SKM-1 treated with dmso at 0.1 percent for 144 hours (cell line): ENCODE measurements around the gene NEURL3.
"Not testable (repeated sequence)": the region's sequence is repeated elsewhere in the genome, so short reads cannot be mapped to it uniquely, and the experiment has no call there.

ENCODE experiments used
- DNase-seq: peaks from one replicate; lab custom pipeline; 2025; ENCODE audit not compliant: unreplicated experiment; lab: John Stamatoyannopoulos, UW

NEURL3 gene

GRCh38 chr2:96505231-96505889, at the start of gene NEURL3:
NEURL3 (minus strand) TSS chr2:96505357; CDS start chr2:96505286, 71 bp downstream.
- DNase-seq = no peak

GRCh38 chr2:96554293-96555145, 49.4 kb upstream of the NEURL3 start:
- DNase-seq = peak; percentile 17

GRCh38 chr2:96553957-96554292, 48.8 kb upstream of the NEURL3 start:
- not testable (repeated sequence) for DNase-seq

GRCh38 chr2:96553176-96553956, 48.2 kb upstream of the NEURL3 start:
- no peak for DNase-seq

- no peak for DNase-seq
Measured at GRCh38 chr2:96552315-96553175, 47.4 kb upstream of the NEURL3 start.

- no peak for DNase-seq
Measured at GRCh38 chr2:96551605-96552314, 46.6 kb upstream of the NEURL3 start.

GRCh38 chr2:96550787-96551604, 45.8 kb upstream of the NEURL3 start:
- no peak for DNase-seq

GRCh38 chr2:96549967-96550786, 45.0 kb upstream of the NEURL3 start:
- no peak for DNase-seq

GRCh38 chr2:96549466-96549785, 44.3 kb upstream of the NEURL3 start:
- no peak for DNase-seq

GRCh38 chr2:96548558-96549465, 43.7 kb upstream of the NEURL3 start:
- DNase-seq = no peak

GRCh38 chr2:96547731-96548171, 42.6 kb upstream of the NEURL3 start:
- DNase-seq = no peak

GRCh38 chr2:96547203-96547641, 42.1 kb upstream of the NEURL3 start:
- no peak for DNase-seq

GRCh38 chr2:96546797-96547196, 41.6 kb upstream of the NEURL3 start:
- no peak for DNase-seq

- DNase-seq = no peak
Measured at GRCh38 chr2:96546321-96546720, 41.2 kb upstream of the NEURL3 start.

GRCh38 chr2:96542357-96542977, 37.3 kb upstream of the NEURL3 start:
- DNase-seq = no peak

GRCh38 chr2:96541398-96542152, 36.4 kb upstream of the NEURL3 start:
- no peak for DNase-seq
